ENCODE measurements around the gene SYT11. TPM values are rescaled to one million over a fixed set of nuclear protein-coding genes. Genes with fewer than 3 reads are reported as not detected.
A peak's percentile ranks its signal among the peaks of the same experiment; 100 is the strongest.

Gene SYT11
- total RNA-seq, 4 donors from 2014 or later = 2.4 to 5.3 (median 3.1) TPM

DNA sequence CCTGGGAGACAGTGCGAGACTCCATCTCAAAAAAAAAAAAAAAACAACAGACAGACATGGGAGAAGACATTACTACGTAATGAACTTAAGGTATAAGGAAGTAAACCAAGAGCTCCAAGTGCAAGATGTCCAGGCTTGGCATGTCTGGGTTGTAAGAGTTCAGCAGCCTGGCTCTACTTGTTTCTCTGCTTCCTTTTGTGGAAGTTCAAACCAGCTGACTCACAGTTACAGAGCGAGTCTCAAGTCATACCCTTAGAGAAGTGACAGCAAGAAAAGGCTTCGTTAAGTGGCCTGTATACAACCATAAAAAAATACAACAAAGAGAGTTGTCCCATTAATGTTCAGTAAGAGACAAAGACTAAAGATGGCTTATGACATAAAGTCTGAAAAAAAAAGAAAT is 50.5 kb downstream of the SYT11 start:
- no peaks in the 10 kb centered on the region for H3K27me3 ChIP-seq
- peaks cover 8 to 16% of the 10 kb centered on the region in 2 donors for H3K4me1 ChIP-seq
- in situ Hi-C loops (cut with MboI; ENCODE audit: low sequenced_read_pairs in 4 of 4) = no loop called here
- peak overlapping the region in 3 of 4 donors; percentile 73 to 99 (median 85) for H3K4me3 ChIP-seq
- TF ChIP-seq, protein P1, sequence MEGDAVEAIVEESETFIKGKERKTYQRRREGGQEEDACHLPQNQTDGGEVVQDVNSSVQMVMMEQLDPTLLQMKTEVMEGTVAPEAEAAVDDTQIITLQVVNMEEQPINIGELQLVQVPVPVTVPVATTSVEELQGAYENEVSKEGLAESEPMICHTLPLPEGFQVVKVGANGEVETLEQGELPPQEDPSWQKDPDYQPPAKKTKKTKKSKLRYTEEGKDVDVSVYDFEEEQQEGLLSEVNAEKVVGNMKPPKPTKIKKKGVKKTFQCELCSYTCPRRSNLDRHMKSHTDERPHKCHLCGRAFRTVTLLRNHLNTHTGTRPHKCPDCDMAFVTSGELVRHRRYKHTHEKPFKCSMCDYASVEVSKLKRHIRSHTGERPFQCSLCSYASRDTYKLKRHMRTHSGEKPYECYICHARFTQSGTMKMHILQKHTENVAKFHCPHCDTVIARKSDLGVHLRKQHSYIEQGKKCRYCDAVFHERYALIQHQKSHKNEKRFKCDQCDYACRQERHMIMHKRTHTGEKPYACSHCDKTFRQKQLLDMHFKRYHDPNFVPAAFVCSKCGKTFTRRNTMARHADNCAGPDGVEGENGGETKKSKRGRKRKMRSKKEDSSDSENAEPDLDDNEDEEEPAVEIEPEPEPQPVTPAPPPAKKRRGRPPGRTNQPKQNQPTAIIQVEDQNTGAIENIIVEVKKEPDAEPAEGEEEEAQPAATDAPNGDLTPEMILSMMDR (IDR thresholded peaks at IDR 0.05 in 4 of 5, conservative IDR thresholded peaks at IDR 0.05 in 1 of 5) = no peak
- TF ChIP-seq POLR2A (IDR thresholded peaks at IDR 0.05) = no peak
- ATAC-seq = no peak
- no peaks in the 10 kb centered on the region for H3K9me3 ChIP-seq
- H3K27ac ChIP-seq = peak overlapping the region; percentile 89 to 96 (median 93)
- peaks cover 0 to 72% of the 10 kb centered on the region in 2 donors for H3K36me3 ChIP-seq
- DNase-seq = no peak
- intact Hi-C loops (cut with DNase I; ENCODE audit: low total_unique reads) = loop anchor here (2.0 kb wide), 2 partner anchors 51 to 165 kb away; partner anchors contain the start of gene SYT11

DNA sequence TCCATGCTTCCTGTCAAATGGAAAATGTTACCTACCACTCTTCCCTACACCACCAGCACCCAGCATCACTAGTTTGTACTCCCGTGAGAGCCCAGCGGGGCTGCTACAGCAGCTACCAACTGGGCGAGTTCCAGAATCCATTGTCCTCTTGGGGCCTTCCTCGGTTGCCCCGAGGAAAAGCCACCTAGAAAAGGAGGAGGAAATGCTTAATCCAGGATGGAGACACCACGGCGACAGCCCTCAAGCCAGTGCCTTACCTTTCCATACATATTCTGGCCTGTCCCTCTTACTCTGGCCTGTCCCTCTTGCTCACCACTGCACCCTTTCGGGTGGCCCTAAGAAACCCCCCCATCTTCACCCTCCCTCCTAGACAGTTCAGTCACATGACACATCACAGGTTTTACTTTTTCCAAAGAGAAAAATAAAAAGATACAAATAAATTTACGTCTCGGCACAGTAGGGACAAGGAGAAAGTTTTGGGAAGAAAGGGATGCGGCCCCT is 51.3 kb downstream of the SYT11 start:
- in situ Hi-C loops (cut with MboI; ENCODE audit: low sequenced_read_pairs in 4 of 4) (no loop called here), intact Hi-C loops (cut with DNase I; ENCODE audit: low total_unique reads) (loop anchor here (1.0 to 2.0 kb wide), 3 partner anchors 24 to 166 kb away; partner anchors contain the start of genes KHDC4 and SYT11)
- TF ChIP-seq, protein P1 (IDR thresholded peaks at IDR 0.05 in 4 of 5, conservative IDR thresholded peaks at IDR 0.05 in 1 of 5) = no peak
- TF ChIP-seq POLR2A (IDR thresholded peaks at IDR 0.05) = no peak
- Histone ChIP-seq H3K27me3 (no peaks in the 10 kb centered on the region), H3K27ac (peak overlapping the region; percentile 89 to 96 (median 93)), H3K36me3 (peaks cover 0 to 70% of the 10 kb centered on the region in 2 donors), H3K9me3 (no peaks in the 10 kb centered on the region), H3K4me1 (peaks cover 8 to 16% of the 10 kb centered on the region in 2 donors), H3K4me3 (peak overlapping the region; percentile 73 to 99 (median 83))
- ATAC-seq (peak; percentile 51 to 55), DNase-seq (no peak)

DNA sequence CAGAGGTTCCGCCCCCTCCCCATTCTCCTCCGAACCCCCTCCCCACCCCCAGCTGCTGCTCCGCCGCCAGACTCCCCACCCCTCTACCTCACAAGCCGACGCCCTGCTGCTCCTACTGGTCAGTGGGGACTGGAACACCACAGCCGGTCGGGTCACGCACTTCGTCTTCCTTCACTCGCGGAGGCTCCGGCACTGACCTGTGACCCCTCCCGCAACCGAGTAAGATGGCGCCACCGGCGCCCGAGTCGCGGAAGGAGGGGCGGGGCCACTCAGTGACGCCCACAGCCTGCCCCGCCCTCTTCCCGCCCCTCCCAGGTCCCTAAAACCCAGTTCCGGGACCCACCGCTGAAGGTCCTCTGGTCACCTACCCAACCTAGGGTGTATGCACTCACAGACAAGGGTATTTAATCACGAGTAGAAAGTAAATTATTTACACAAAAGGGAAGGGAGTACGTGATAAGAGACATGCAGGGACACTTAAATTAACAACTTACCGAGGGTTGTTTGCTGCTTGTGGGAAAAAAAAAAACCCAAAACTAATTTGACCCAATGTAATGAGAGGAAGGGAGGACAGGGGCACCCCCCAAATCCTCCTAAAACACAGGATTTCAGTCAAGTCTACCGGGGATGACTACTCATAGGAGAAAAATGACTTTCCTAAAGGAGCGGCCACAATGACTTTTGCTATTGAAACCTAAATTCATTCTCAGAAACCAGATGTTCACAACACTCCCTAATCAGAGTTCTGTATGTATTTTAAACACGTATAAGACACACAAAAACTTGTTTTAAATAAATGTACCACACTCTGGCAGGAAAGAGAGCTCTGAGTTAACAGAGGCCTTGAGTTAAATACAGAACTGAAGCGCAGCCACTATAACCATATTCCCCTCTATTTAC is 52.0 kb downstream of the SYT11 start, which contains the start of gene RIT1:
Gene RIT1 (minus strand): TSS at position 194 of the 900 bp plus-strand sequence. CDS start 588 bp downstream, outside the sequence.
- ATAC-seq (peak; percentile 93 to 95), DNase-seq (peak; percentile 72 to 84)
- Histone ChIP-seq H3K27ac (peak within 1 kb of the TSS; percentile 89 to 96 (median 93)), H3K27me3 (no peaks in the 10 kb centered on the region), H3K36me3 (peaks cover 0 to 70% of the 10 kb centered on the region in 2 donors), H3K4me3 (peak within 1 kb of the TSS; percentile 73 to 99 (median 83)), H3K4me1 (peaks cover 8 to 16% of the 10 kb centered on the region in 2 donors), H3K9me3 (no peaks in the 10 kb centered on the region)
- intact Hi-C loops (cut with DNase I; ENCODE audit: low total_unique reads) = loop anchor here (1.0 to 2.0 kb wide), 3 partner anchors 23 to 167 kb away; partner anchors contain the start of genes KHDC4 and SYT11
- peak; percentile 59 to 65 for TF ChIP-seq POLR2A (IDR thresholded peaks at IDR 0.05)
- TF ChIP-seq, protein P1 (IDR thresholded peaks at IDR 0.05 in 4 of 5, conservative IDR thresholded peaks at IDR 0.05 in 1 of 5) = peak in 2 of 5 experiments; percentile 20 to 35
- in situ Hi-C loops (cut with MboI; ENCODE audit: low sequenced_read_pairs in 4 of 4) = no loop called here

DNA sequence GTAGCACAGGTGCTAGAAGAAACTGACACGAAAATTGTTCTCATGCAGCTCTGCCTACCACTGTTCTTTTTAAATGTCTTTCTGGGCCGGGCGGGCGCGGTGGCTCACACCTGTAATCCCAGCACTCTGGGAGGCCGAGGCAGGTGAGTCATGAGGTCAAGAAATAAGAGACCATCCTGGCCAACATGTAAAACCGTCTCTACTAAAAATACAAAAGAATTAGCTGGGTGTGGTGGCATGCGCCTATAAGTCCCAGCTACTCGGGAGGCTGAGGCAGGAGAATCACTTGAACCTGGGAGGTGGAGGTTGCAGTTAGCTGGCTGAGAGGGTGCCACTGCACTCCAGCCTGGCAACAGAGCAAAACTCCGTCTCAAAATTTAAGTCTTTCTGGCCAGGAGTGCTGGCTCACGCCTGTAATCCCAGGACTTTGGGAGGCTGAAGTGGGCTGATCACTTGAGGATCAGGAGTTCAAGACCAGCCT is 52.7 kb downstream of the SYT11 start:
- Histone ChIP-seq H3K36me3 (peaks cover 0 to 70% of the 10 kb centered on the region in 2 donors), H3K9me3 (no peaks in the 10 kb centered on the region), H3K4me3 (no peak overlapping the region), H3K4me1 (peaks cover 8 to 16% of the 10 kb centered on the region in 2 donors), H3K27me3 (no peaks in the 10 kb centered on the region), H3K27ac (peak overlapping the region; percentile 89 to 96 (median 93))
- DNase-seq = no peak
- ATAC-seq = no peak
- TF ChIP-seq, protein P1 (IDR thresholded peaks at IDR 0.05 in 4 of 5, conservative IDR thresholded peaks at IDR 0.05 in 1 of 5) = no peak
- no peak for TF ChIP-seq POLR2A (IDR thresholded peaks at IDR 0.05)
- intact Hi-C loops (cut with DNase I; ENCODE audit: low total_unique reads) (no loop called here), in situ Hi-C loops (cut with MboI; ENCODE audit: low sequenced_read_pairs in 4 of 4) (no loop called here)
